ENCODE data around the gene FRMPD2. TPM values are rescaled to one million over a fixed set of nuclear protein-coding genes. Genes with fewer than 3 reads are reported as not detected.

FRMPD2 gene
- total RNA-seq, 1 experiment from 2014 or later, result 0.30 TPM

- H3K36me3 ChIP-seq (ENCODE audit: control insufficient read depth in 1 of 2, insufficient read depth in 2 of 2, low read length in 2 of 2), result no peaks in the 10 kb centered on the region
- no TSS peak for BruUV-seq (replicated peaks)
- intact Hi-C loops (cut with micrococcal nuclease), result no loop called here
- H3K9me2 ChIP-seq (ENCODE audit: insufficient read depth), result no peaks in the 10 kb centered on the region
- no peak overlapping the region for H3K4me3 ChIP-seq (replicated peaks in 1 of 2; ENCODE audit: low read depth in 1 of 2, low read length in 2 of 2)
- ChIA-PET CTCF (no interaction called here), POLR2A (no interaction called here), RAD21 (ENCODE audit: low non-redundant PET in 1 of 2, low total read pairs in 2 of 2, uncharacterized antibody in 2 of 2, unreplicated experiment in 2 of 2) (no interaction called here)
- ATAC-seq, result no peak
- no peaks in the 10 kb centered on the region for H3K9me3 ChIP-seq (ENCODE audit: control insufficient read depth in 1 of 2, insufficient read depth in 1 of 2, low read depth in 1 of 2, low read length in 2 of 2)
- H3K4me2 ChIP-seq (ENCODE audit: low read length), result no peak overlapping the region
- H2AFZ ChIP-seq (ENCODE audit: low read depth, low read length, poor library complexity, severe bottlenecking), result no peak overlapping the region
- H3K27me3 ChIP-seq (ENCODE audit: insufficient read depth, low read length), result no peaks in the 10 kb centered on the region
- DNase-seq (ENCODE audit: low read depth, low spot score), result no peak
- H3K27ac ChIP-seq (ENCODE audit: low read depth, low read length), result no peak overlapping the region
- H3K9ac ChIP-seq (ENCODE audit: low read length), result no peak overlapping the region
- H3K4me1 ChIP-seq (ENCODE audit: control insufficient read depth in 1 of 2, insufficient read depth in 2 of 2, low read length in 2 of 2), result no peaks in the 10 kb centered on the region
- TF ChIP-seq FOSL1 (IDR thresholded peaks at IDR 0.05; ENCODE audit: low read depth) (no peak), SP1 (IDR thresholded peaks at IDR 0.05; ENCODE audit: low read depth) (no peak), ATF3 (IDR thresholded peaks at IDR 0.05) (no peak), JUND (IDR thresholded peaks at IDR 0.05) (no peak)
- TF ChIP-seq, protein P1, sequence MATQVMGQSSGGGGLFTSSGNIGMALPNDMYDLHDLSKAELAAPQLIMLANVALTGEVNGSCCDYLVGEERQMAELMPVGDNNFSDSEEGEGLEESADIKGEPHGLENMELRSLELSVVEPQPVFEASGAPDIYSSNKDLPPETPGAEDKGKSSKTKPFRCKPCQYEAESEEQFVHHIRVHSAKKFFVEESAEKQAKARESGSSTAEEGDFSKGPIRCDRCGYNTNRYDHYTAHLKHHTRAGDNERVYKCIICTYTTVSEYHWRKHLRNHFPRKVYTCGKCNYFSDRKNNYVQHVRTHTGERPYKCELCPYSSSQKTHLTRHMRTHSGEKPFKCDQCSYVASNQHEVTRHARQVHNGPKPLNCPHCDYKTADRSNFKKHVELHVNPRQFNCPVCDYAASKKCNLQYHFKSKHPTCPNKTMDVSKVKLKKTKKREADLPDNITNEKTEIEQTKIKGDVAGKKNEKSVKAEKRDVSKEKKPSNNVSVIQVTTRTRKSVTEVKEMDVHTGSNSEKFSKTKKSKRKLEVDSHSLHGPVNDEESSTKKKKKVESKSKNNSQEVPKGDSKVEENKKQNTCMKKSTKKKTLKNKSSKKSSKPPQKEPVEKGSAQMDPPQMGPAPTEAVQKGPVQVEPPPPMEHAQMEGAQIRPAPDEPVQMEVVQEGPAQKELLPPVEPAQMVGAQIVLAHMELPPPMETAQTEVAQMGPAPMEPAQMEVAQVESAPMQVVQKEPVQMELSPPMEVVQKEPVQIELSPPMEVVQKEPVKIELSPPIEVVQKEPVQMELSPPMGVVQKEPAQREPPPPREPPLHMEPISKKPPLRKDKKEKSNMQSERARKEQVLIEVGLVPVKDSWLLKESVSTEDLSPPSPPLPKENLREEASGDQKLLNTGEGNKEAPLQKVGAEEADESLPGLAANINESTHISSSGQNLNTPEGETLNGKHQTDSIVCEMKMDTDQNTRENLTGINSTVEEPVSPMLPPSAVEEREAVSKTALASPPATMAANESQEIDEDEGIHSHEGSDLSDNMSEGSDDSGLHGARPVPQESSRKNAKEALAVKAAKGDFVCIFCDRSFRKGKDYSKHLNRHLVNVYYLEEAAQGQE (IDR thresholded peaks at IDR 0.05; ENCODE audit: low read depth), result no peak
- no peaks in the 10 kb centered on the region for H3K79me2 ChIP-seq (ENCODE audit: insufficient read depth, low read length)
- H4K20me1 ChIP-seq (ENCODE audit: insufficient read depth), result no peaks in the 10 kb centered on the region
These were observed 66.6 kb downstream of the FRMPD2 start for GRCh38 chr10:48207853-48208252.

DNA sequence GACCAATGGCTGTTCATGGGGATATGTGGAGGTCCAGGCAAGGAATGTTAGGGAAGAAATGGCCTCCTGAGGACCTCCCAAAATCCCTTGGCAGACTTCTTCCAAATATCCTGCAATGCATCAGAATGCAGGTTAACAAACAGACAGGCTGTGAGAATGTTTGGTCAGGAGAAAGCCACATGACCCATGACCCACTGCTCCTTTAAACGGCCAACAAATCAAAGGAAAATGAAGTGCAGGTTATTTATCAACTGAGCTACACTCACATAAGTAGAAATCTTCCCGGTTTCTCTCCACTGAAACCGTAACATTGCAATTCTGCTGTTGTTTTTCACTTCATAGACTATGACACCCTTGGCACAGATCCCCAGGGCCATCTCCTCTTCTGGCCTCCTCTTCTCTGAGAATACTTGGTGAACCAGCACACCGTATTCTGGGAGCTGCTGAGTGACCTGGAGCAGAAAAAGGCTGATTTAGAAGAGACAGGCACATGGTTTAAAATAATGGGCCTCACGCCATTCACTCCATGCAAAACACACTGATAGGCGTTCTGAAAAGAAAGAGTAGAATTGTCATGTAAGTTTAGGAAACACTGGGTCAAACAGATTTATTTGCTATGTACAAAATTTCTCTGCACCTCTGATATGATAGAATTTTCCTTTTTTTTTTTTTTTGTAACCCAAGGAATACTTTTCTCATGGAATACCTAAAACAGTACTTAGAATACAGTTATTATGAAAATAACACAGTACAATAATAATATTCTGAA, 67.8 kb downstream of the FRMPD2 start:
- ChIA-PET POLR2A (no interaction called here), RAD21 (ENCODE audit: low non-redundant PET in 1 of 2, low total read pairs in 2 of 2, uncharacterized antibody in 2 of 2, unreplicated experiment in 2 of 2) (no interaction called here), CTCF (no interaction called here)
- Histone ChIP-seq H3K9me3 (ENCODE audit: control insufficient read depth in 1 of 2, insufficient read depth in 1 of 2, low read depth in 1 of 2, low read length in 2 of 2) (no peaks in the 10 kb centered on the region), H4K20me1 (ENCODE audit: insufficient read depth) (no peaks in the 10 kb centered on the region), H3K79me2 (ENCODE audit: insufficient read depth, low read length) (no peaks in the 10 kb centered on the region), H3K36me3 (ENCODE audit: control insufficient read depth in 1 of 2, insufficient read depth in 2 of 2, low read length in 2 of 2) (no peaks in the 10 kb centered on the region), H3K4me1 (ENCODE audit: control insufficient read depth in 1 of 2, insufficient read depth in 2 of 2, low read length in 2 of 2) (no peaks in the 10 kb centered on the region), H3K27me3 (ENCODE audit: insufficient read depth, low read length) (no peaks in the 10 kb centered on the region), H3K4me3 (replicated peaks in 1 of 2; ENCODE audit: low read depth in 1 of 2, low read length in 2 of 2) (no peak overlapping the region), H3K4me2 (ENCODE audit: low read length) (no peak overlapping the region), H3K9me2 (ENCODE audit: insufficient read depth) (no peaks in the 10 kb centered on the region), H3K27ac (ENCODE audit: low read depth, low read length) (no peak overlapping the region), H2AFZ (ENCODE audit: low read depth, low read length, poor library complexity, severe bottlenecking) (no peak overlapping the region), H3K9ac (ENCODE audit: low read length) (no peak overlapping the region)
- BruUV-seq (replicated peaks), result no TSS peak
- ATAC-seq (no peak), DNase-seq (ENCODE audit: low read depth, low spot score) (no peak)
- no peak for TF ChIP-seq CTCF (IDR thresholded peaks at IDR 0.05 in 2 of 3, conservative IDR thresholded peaks at IDR 0.05 in 1 of 3; ENCODE audit: borderline replicate concordance in 1 of 3, insufficient read depth in 1 of 3, low read depth in 2 of 3, low read length in 2 of 3)
- intact Hi-C loops (cut with micrococcal nuclease), result no loop called here
